H9 (cell line): ENCODE results near the gene BPIFA3. TPM values are rescaled to one million over a fixed set of nuclear protein-coding genes. Genes with fewer than 3 reads are reported as not detected.

Experiments
- DNase-seq: peaks from one replicate; pipeline ENCODE4 v3.0.0-alpha.2; 2017
- H2AFZ ChIP-seq: one replicate; pipeline ENCODE4 v1.6.1; 2013; ENCODE audit warnings: mild to moderate bottlenecking, low read length, control low read depth, moderate library complexity
- H2AK5ac ChIP-seq: 2 replicates; pipeline ENCODE4 v1.6.1; 2013; ENCODE audit warnings: low read length, control low read depth, mixed read lengths; ENCODE audit not compliant: insufficient read length
- H2BK120ac ChIP-seq: one replicate; pipeline ENCODE4 v1.6.1; 2013; ENCODE audit warnings: low read depth, mild to moderate bottlenecking, low read length, control low read depth, inconsistent platforms; ENCODE audit not compliant: poor library complexity, severe bottlenecking
- H2BK12ac ChIP-seq: 2 replicates; pipeline ENCODE4 v1.6.1; 2013; ENCODE audit warnings: low read length, control low read depth, mixed read lengths, low read depth; ENCODE audit not compliant: insufficient read length
- H2BK15ac ChIP-seq: 2 replicates; pipeline ENCODE4 v1.6.1; 2013; ENCODE audit warnings: low read depth, low read length, control low read depth
- H2BK20ac ChIP-seq: one replicate; pipeline ENCODE4 v1.6.1; 2013; ENCODE audit warnings: low read depth, mild to moderate bottlenecking, low read length, control low read depth, inconsistent platforms; ENCODE audit not compliant: poor library complexity, severe bottlenecking
- H2BK5ac ChIP-seq: 2 replicates; pipeline ENCODE4 v1.6.1; 2013; ENCODE audit warnings: low read length, control low read depth, mixed read lengths; ENCODE audit not compliant: insufficient read length
- H3K14ac ChIP-seq: 2 replicates; pipeline ENCODE4 v1.6.1; 2013; ENCODE audit warnings: low read length, control low read depth; ENCODE audit not compliant: insufficient read depth
- H3K18ac ChIP-seq: 2 replicates; pipeline ENCODE4 v1.6.1; 2013; ENCODE audit warnings: low read depth, mild to moderate bottlenecking, mixed read lengths, low read length, control low read depth; ENCODE audit not compliant: insufficient read length
- H3K23ac ChIP-seq: 2 replicates; pipeline ENCODE4 v1.6.1; 2013; ENCODE audit warnings: low read length, control low read depth, mixed read lengths, low read depth; ENCODE audit not compliant: insufficient read length
- H3K23me2 ChIP-seq: 2 replicates; pipeline ENCODE4 v1.6.1; 2013; ENCODE audit warnings: low read depth, mild to moderate bottlenecking, mixed read lengths, low read length, control low read depth; ENCODE audit not compliant: insufficient read length, poor library complexity, severe bottlenecking
- H3K27ac ChIP-seq: 2 replicates; pipeline ENCODE4 v1.5.1; 2013; ENCODE audit warnings: low read length, control low read depth, mixed read lengths, low read depth; ENCODE audit not compliant: insufficient read length
- H3K27me3 ChIP-seq: 2 replicates; pipeline ENCODE4 v1.6.1; 2013; ENCODE audit warnings: low read length, control low read depth, inconsistent platforms; ENCODE audit not compliant: insufficient read depth
- H3K4ac ChIP-seq: 2 replicates; pipeline ENCODE4 v1.6.1; 2013; ENCODE audit warnings: low read depth, mild to moderate bottlenecking, control low read depth, inconsistent platforms, low read length, moderate library complexity
- H3K4me1 ChIP-seq: 2 replicates; pipeline ENCODE4 v1.6.1; 2013; ENCODE audit warnings: low read length, control low read depth, inconsistent platforms; ENCODE audit not compliant: insufficient read depth
- H3K4me2 ChIP-seq: 2 replicates; pipeline ENCODE4 v1.6.1; 2013; ENCODE audit warnings: low read length, control low read depth, mixed read lengths; ENCODE audit not compliant: insufficient read length, insufficient read depth
- H3K56ac ChIP-seq: 2 replicates; pipeline ENCODE4 v1.6.1; 2013; ENCODE audit warnings: low read depth, mild to moderate bottlenecking, mixed read lengths, low read length, control low read depth; ENCODE audit not compliant: insufficient read length
- H3K79me1 ChIP-seq: 2 replicates; pipeline ENCODE4 v1.6.1; 2013; ENCODE audit warnings: low read depth, mild to moderate bottlenecking, moderate library complexity, low read length, control low read depth, inconsistent platforms; ENCODE audit not compliant: insufficient read depth, poor library complexity, severe bottlenecking
- H3K79me2 ChIP-seq: 2 replicates; pipeline ENCODE4 v1.6.1; 2013; ENCODE audit warnings: low read length, control low read depth, inconsistent platforms; ENCODE audit not compliant: insufficient read depth
- H3K9ac ChIP-seq: 2 replicates; pipeline ENCODE4 v1.6.1; 2013; ENCODE audit warnings: low read length, control low read depth, mixed read lengths; ENCODE audit not compliant: insufficient read length; ENCODE audit errors: extremely low read depth
- H3K9me3 ChIP-seq: one replicate; pipeline ENCODE4 v1.6.1; 2013; ENCODE audit warnings: low read depth, low read length, inconsistent platforms; ENCODE audit not compliant: control insufficient read depth
- H3T11ph ChIP-seq: one replicate; pipeline ENCODE4 v1.6.1; 2013; ENCODE audit warnings: mild to moderate bottlenecking, low read length, control low read depth, inconsistent platforms
- H4K20me1 ChIP-seq: one replicate; pipeline ENCODE4 v1.6.1; 2013; ENCODE audit not compliant: control insufficient read depth, insufficient read length, insufficient read depth
- H4K5ac ChIP-seq: 2 replicates; pipeline ENCODE4 v1.6.1; 2013; ENCODE audit warnings: low read depth, mild to moderate bottlenecking, mixed read lengths, low read length, control low read depth; ENCODE audit not compliant: insufficient read length
- H4K8ac ChIP-seq: replicated peaks from 2 replicates; pipeline ENCODE4 v1.6.1; 2013; ENCODE audit warnings: low read length, control low read depth, mixed read lengths, low read depth; ENCODE audit not compliant: insufficient read length
- H4K91ac ChIP-seq: 2 replicates; pipeline ENCODE4 v1.6.1; 2013; ENCODE audit warnings: low read depth, mild to moderate bottlenecking, moderate library complexity, mixed read lengths, low read length, control low read depth; ENCODE audit not compliant: insufficient read length
- H3K27ac Mint-ChIP-seq, 3 experiments: 2 replicates in 2 of 3; 3 replicates in 1 of 3; pipeline ENCODE4 v1.8.0; 2020 to 2021; ENCODE audit warnings: mixed read lengths in 3 of 3, mild to moderate bottlenecking in 1 of 3, moderate library complexity in 1 of 3
- H3K27me3 Mint-ChIP-seq: 2 replicates; pipeline ENCODE4 v1.8.0; 2021; ENCODE audit warnings: low read depth, mild to moderate bottlenecking, moderate library complexity, mixed read lengths
- H3K36me3 Mint-ChIP-seq, 3 experiments: 2 replicates in 2 of 3; 3 replicates in 1 of 3; pipeline ENCODE4 v1.8.0; 2020 to 2021; ENCODE audit warnings: low read depth in 3 of 3, mixed read lengths in 3 of 3; ENCODE audit not compliant: insufficient read depth in 1 of 3
- H3K4me1 Mint-ChIP-seq, 2 experiments: 2 replicates each; pipeline ENCODE4 v1.8.0; 2020; ENCODE audit warnings: mixed read lengths in 2 of 2
- H3K4me3 Mint-ChIP-seq, 2 experiments: 2 replicates in 1 of 2; 3 replicates in 1 of 2; pipeline ENCODE4 v1.8.0; 2020 to 2021; ENCODE audit warnings: mild to moderate bottlenecking in 2 of 2, mixed read lengths in 2 of 2, moderate library complexity in 1 of 2
- H3K9me3 Mint-ChIP-seq, 2 experiments: 2 replicates in 1 of 2; 3 replicates in 1 of 2; pipeline ENCODE4 v1.8.0; 2020; ENCODE audit warnings: mild to moderate bottlenecking in 2 of 2, mixed read lengths in 2 of 2, moderate library complexity in 1 of 2
- CTCF ChIP-seq: fragments of 200-600 bp; sonication (generic); conservative IDR thresholded peaks from 3 replicates; pipeline ENCODE4 v1.8.0; 2021; ENCODE audit warnings: antibody characterized with exemption, mild to moderate bottlenecking
- WGBS: extraction: QIAGEN DNeasy Blood & Tissue Kit; methylation state at CpG from one replicate; pipeline ENCODE4 v1.1.7; 2013; ENCODE audit warnings: missing lambda C conversion rate, low lambda C conversion rate, mixed read lengths; ENCODE audit not compliant: insufficient read length; ENCODE audit errors: extremely low coverage; 5-methylcytosine and 5-hydroxymethylcytosine counted together
- total RNA-seq: library from RNA; stranded (reverse); gene quantifications from 2 replicates; pipeline ENCODE4 v1.2.1, GENCODE V29; 2021

Gene BPIFA3
- total RNA-seq, 1 experiment from 2014 or later = not detected

- WGBS = no CpG with 5 or more reads among the region's 9 CpGs
- Histone ChIP-seq H2BK120ac (no peak overlapping the region), H3K14ac (0 out of 2 replicates have a peak overlapping the region, but pooled peaks have one; percentile 21), H2BK12ac (no peak overlapping the region), H2BK5ac (no peak overlapping the region), H2AFZ (no peak overlapping the region), H3K9ac (no peak overlapping the region), H2AK5ac (no peak overlapping the region), H3T11ph (no peak overlapping the region), H3K79me1 (no peaks in the 10 kb centered on the region), H3K56ac (no peak overlapping the region), H2BK20ac (no peak overlapping the region), H3K9me3 (no peaks in the 10 kb centered on the region), H3K79me2 (no peaks in the 10 kb centered on the region), H3K23me2 (no peaks in the 10 kb centered on the region), H4K5ac (no peak overlapping the region), H3K27me3 (no peaks in the 10 kb centered on the region), H4K20me1 (no peaks in the 10 kb centered on the region), H3K4ac (no peak overlapping the region), H3K23ac (no peak overlapping the region), H3K18ac (peak overlapping the region; percentile 34), H3K4me1 (no peaks in the 10 kb centered on the region), H4K8ac (no peak overlapping the region), H3K4me2 (no peak overlapping the region), H2BK15ac (no peak overlapping the region), H4K91ac (no peak overlapping the region), H3K27ac (no peak overlapping the region)
- Mint-ChIP-seq H3K4me3 (no peak overlapping the region), H3K27ac (no peak overlapping the region; a peak in 1 of 7 replicates), H3K4me1 (peaks cover 23 to 26% of the 10 kb centered on the region in 2 experiments), H3K9me3 (peaks cover 0 to under 1% of the 10 kb centered on the region in 2 experiments; a peak in 1 of 5 replicates), H3K27me3 (peaks cover 3% of the 10 kb centered on the region), H3K36me3 (no peaks in the 10 kb centered on the region)
- no peak for DNase-seq
- TF ChIP-seq CTCF = no peak
Observed at GRCh38 chr20:33177866-33178265, 39.3 kb upstream of the BPIFA3 start.
